ENCODE results near the gene KNCN. TPM values are rescaled to one million over a fixed set of nuclear protein-coding genes. Genes with fewer than 3 reads are reported as not detected.

Gene KNCN
- total RNA-seq, 1 donor from 2014 or later, result not detected

DNA sequence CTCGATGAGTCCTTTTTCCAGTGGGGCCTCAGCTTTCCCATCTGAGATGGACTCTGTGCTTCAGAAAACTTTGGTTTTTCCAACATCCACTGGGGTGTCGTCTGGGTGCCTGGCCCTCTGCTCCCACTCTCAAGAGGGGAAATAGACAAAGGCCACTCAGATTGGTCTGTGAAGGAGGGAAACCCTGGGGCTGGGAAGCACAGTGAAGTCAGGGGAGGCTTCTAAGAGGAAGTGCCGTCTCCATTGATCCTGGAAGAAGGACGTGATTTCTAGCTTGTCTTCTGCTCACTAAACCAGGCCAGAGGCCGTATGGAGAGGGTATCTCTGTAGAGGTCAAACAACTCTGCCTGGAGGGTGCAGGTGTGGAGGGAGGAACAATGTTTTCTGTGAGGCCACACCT lies 5.2 kb downstream of the KNCN start:
- H3K4me3 Mint-ChIP-seq (ENCODE audit: unreplicated experiment), result no peak overlapping the region
- Histone ChIP-seq H3K4me1 (ENCODE audit: insufficient read depth, low read length) (no peaks in the 10 kb centered on the region), H3K9ac (ENCODE audit: low read length) (no peak overlapping the region), H3K4me2 (ENCODE audit: low read length) (no peak overlapping the region), H2AFZ (ENCODE audit: low read depth, low read length) (no peak overlapping the region), H3K79me2 (ENCODE audit: insufficient read depth, low read length) (no peaks in the 10 kb centered on the region), H3K27me3 (ENCODE audit: insufficient read depth, low read length) (peaks cover 53% of the 10 kb centered on the region), H4K20me1 (ENCODE audit: insufficient read depth, low read length) (no peaks in the 10 kb centered on the region), H3K27ac (ENCODE audit: low read depth, low read length) (no peak overlapping the region), H3K4me3 (ENCODE audit: insufficient read depth, low read depth, low read length) (no peak overlapping the region), H3K9me3 (ENCODE audit: insufficient read depth, low read depth, low read length) (no peaks in the 10 kb centered on the region), H3K36me3 (ENCODE audit: insufficient read depth, low read length) (no peaks in the 10 kb centered on the region)
- DNase-seq (ENCODE audit: low read depth) (no peak), FAIRE-seq (no peak)
- peaks cover 76% of the 10 kb centered on the region for H3K27me3 Mint-ChIP-seq (ENCODE audit: low read depth, unreplicated experiment)
- H3K27ac Mint-ChIP-seq (ENCODE audit: unreplicated experiment), result no peak overlapping the region
- peaks cover 1% of the 10 kb centered on the region for H3K9me3 Mint-ChIP-seq (ENCODE audit: unreplicated experiment)
- H3K4me1 Mint-ChIP-seq (ENCODE audit: low read depth, unreplicated experiment), result peaks cover 4% of the 10 kb centered on the region
- H3K36me3 Mint-ChIP-seq (ENCODE audit: low read depth, unreplicated experiment), result peaks cover 2% of the 10 kb centered on the region
- no peak for TF ChIP-seq EZH2 (IDR thresholded peaks at IDR 0.05; ENCODE audit: insufficient read depth, low read length)
- TF ChIP-seq, protein P1, sequence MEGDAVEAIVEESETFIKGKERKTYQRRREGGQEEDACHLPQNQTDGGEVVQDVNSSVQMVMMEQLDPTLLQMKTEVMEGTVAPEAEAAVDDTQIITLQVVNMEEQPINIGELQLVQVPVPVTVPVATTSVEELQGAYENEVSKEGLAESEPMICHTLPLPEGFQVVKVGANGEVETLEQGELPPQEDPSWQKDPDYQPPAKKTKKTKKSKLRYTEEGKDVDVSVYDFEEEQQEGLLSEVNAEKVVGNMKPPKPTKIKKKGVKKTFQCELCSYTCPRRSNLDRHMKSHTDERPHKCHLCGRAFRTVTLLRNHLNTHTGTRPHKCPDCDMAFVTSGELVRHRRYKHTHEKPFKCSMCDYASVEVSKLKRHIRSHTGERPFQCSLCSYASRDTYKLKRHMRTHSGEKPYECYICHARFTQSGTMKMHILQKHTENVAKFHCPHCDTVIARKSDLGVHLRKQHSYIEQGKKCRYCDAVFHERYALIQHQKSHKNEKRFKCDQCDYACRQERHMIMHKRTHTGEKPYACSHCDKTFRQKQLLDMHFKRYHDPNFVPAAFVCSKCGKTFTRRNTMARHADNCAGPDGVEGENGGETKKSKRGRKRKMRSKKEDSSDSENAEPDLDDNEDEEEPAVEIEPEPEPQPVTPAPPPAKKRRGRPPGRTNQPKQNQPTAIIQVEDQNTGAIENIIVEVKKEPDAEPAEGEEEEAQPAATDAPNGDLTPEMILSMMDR (IDR thresholded peaks at IDR 0.05; ENCODE audit: insufficient read depth, low read depth, low read length), result no peak

DNA sequence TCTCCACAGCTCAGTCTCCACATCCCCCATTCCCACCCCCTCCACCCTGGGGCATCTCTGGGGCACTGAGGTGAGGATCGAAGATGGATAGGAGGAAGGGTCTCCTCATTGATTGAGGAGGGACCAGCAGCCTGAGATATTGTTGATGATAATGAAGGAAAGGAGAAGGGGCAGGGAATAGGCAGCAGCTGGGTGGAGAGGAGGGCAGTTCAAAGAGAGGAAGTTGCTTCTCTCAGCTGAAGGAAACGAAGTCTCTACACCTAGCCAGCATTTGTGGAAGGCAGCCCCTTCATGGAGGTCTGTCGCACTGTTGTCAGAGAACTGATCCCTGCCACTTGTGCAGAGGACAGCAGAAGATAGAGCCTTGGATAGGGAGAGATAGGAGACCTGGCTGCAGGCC lies 5.7 kb downstream of the KNCN start:
- H3K4me1 ChIP-seq (ENCODE audit: insufficient read depth, low read length), result no peaks in the 10 kb centered on the region
- peaks cover 1% of the 10 kb centered on the region for H3K9me3 Mint-ChIP-seq (ENCODE audit: unreplicated experiment)
- H3K79me2 ChIP-seq (ENCODE audit: insufficient read depth, low read length), result no peaks in the 10 kb centered on the region
- peaks cover 53% of the 10 kb centered on the region for H3K27me3 ChIP-seq (ENCODE audit: insufficient read depth, low read length)
- H3K4me2 ChIP-seq (ENCODE audit: low read length), result no peak overlapping the region
- no peak overlapping the region for H3K27ac ChIP-seq (ENCODE audit: low read depth, low read length)
- peaks cover 2% of the 10 kb centered on the region for H3K36me3 Mint-ChIP-seq (ENCODE audit: low read depth, unreplicated experiment)
- H4K20me1 ChIP-seq (ENCODE audit: insufficient read depth, low read length), result no peaks in the 10 kb centered on the region
- TF ChIP-seq, protein P1 (IDR thresholded peaks at IDR 0.05; ENCODE audit: insufficient read depth, low read depth, low read length), result no peak
- TF ChIP-seq EZH2 (IDR thresholded peaks at IDR 0.05; ENCODE audit: insufficient read depth, low read length), result no peak
- H3K36me3 ChIP-seq (ENCODE audit: insufficient read depth, low read length), result no peaks in the 10 kb centered on the region
- DNase-seq (ENCODE audit: low read depth) (no peak), FAIRE-seq (no peak)
- no peaks in the 10 kb centered on the region for H3K9me3 ChIP-seq (ENCODE audit: insufficient read depth, low read depth, low read length)
- H3K4me1 Mint-ChIP-seq (ENCODE audit: low read depth, unreplicated experiment), result peaks cover 4% of the 10 kb centered on the region
- H3K9ac ChIP-seq (ENCODE audit: low read length), result no peak overlapping the region
- no peak overlapping the region for H3K4me3 Mint-ChIP-seq (ENCODE audit: unreplicated experiment)
- no peak overlapping the region for H3K27ac Mint-ChIP-seq (ENCODE audit: unreplicated experiment)
- H3K27me3 Mint-ChIP-seq (ENCODE audit: low read depth, unreplicated experiment), result peaks cover 79% of the 10 kb centered on the region
- H3K4me3 ChIP-seq (ENCODE audit: insufficient read depth, low read depth, low read length), result no peak overlapping the region
- no peak overlapping the region for H2AFZ ChIP-seq (ENCODE audit: low read depth, low read length)

DNA sequence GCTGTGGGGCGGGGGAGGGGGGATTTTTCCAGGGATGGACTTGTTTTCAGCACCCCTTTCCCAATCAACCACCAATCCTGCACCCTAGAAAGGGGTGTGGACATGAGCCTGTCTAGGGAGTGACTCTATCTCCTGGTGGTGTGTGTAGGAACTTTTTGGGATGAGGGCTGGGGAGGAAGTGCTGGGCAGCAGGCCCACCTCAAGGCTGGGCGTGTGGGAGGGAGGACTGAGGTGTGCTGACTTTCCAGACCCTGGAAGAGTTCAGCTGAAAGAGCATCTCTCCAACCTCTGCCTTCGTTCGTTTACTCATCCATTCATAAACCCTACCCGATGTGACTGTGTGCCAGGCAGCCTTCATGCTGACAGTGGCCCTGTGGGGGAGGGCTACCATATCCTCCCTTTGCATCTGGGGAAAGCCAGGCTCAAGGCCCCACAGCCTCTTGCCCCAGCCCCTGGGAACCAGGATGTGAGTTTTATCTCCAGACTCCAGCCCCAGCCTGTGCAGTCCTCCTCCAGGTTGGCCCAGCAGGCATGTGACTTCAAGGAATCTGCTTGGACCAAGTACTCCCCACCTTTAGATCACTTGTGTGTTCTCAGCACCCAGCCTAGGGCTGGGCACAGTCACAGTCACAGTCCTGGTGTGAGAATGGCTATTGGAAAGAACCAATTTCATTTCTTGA lies 6.7 kb downstream of the KNCN start:
- FAIRE-seq (no peak), DNase-seq (ENCODE audit: low read depth) (no peak)
- H3K79me2 ChIP-seq (ENCODE audit: insufficient read depth, low read length), result no peaks in the 10 kb centered on the region
- no peak overlapping the region for H3K4me2 ChIP-seq (ENCODE audit: low read length)
- Mint-ChIP-seq H3K4me3 (ENCODE audit: unreplicated experiment) (no peak overlapping the region), H3K27ac (ENCODE audit: unreplicated experiment) (no peak overlapping the region), H3K4me1 (ENCODE audit: low read depth, unreplicated experiment) (peaks cover 7% of the 10 kb centered on the region), H3K27me3 (ENCODE audit: low read depth, unreplicated experiment) (peaks cover 79% of the 10 kb centered on the region), H3K9me3 (ENCODE audit: unreplicated experiment) (peaks cover 1% of the 10 kb centered on the region), H3K36me3 (ENCODE audit: low read depth, unreplicated experiment) (peaks cover 2% of the 10 kb centered on the region)
- H3K4me3 ChIP-seq (ENCODE audit: insufficient read depth, low read depth, low read length), result no peak overlapping the region
- H3K27me3 ChIP-seq (ENCODE audit: insufficient read depth, low read length), result peaks cover 51% of the 10 kb centered on the region
- H2AFZ ChIP-seq (ENCODE audit: low read depth, low read length), result no peak overlapping the region
- no peaks in the 10 kb centered on the region for H3K9me3 ChIP-seq (ENCODE audit: insufficient read depth, low read depth, low read length)
- H3K9ac ChIP-seq (ENCODE audit: low read length), result no peak overlapping the region
- H3K4me1 ChIP-seq (ENCODE audit: insufficient read depth, low read length), result no peaks in the 10 kb centered on the region
- no peaks in the 10 kb centered on the region for H3K36me3 ChIP-seq (ENCODE audit: insufficient read depth, low read length)
- TF ChIP-seq, protein P1 (IDR thresholded peaks at IDR 0.05; ENCODE audit: insufficient read depth, low read depth, low read length), result no peak
- no peak for TF ChIP-seq EZH2 (IDR thresholded peaks at IDR 0.05; ENCODE audit: insufficient read depth, low read length)
- no peaks in the 10 kb centered on the region for H4K20me1 ChIP-seq (ENCODE audit: insufficient read depth, low read length)
- no peak overlapping the region for H3K27ac ChIP-seq (ENCODE audit: low read depth, low read length)

Measured in astrocyte (in vitro differentiated cells and primary cell).